ENCODE data around the gene TRMT61A.
A peak's percentile ranks its signal among the peaks of the same experiment; 100 is the strongest.

The TRMT61A gene

DNA sequence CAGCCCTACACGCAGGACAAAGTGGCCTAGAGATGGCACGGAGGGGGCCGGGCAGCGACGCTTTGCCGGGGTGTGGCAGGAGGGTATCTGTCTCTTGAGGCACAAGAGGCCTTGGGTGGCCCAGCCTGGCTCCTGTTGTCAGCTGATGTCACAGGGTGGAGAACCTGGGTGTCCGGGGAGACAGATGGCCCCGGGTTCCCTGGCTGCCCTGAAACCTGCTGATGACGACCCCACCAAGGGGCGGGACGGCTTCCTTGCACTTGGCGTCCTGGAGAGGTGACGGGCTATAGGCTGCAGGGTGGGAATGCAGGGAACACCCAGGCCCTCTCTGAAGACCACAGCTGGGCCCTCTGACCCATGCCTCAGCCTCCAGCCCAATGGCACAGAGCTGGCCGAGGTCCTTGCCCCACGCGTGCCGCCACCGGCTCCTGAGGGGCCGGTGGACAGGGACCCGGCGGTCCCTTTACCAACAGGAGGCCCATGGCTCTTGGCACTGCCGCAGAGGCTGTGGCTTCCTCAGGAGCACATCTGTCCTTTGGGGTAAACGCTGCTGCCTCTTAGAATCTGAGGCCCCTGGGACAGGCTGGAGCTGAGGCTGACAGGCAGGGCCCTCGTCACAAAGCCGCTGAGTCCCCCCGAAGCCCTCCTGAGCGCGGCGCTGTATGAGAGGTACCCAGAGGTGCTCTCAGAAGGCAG, 16.4 kb downstream of the TRMT61A start:
- in situ Hi-C loops (cut with HindIII; ENCODE audit: low pct_unique_long_range_greater_than_20kb, low sequenced_read_pairs): no loop called here
- no peak for TF ChIP-seq JUND (IDR thresholded peaks at IDR 0.05; ENCODE audit: low read depth)
- no peak for DNase-seq (ENCODE audit: low read depth in 1 of 2, low spot score in 1 of 2)

DNA sequence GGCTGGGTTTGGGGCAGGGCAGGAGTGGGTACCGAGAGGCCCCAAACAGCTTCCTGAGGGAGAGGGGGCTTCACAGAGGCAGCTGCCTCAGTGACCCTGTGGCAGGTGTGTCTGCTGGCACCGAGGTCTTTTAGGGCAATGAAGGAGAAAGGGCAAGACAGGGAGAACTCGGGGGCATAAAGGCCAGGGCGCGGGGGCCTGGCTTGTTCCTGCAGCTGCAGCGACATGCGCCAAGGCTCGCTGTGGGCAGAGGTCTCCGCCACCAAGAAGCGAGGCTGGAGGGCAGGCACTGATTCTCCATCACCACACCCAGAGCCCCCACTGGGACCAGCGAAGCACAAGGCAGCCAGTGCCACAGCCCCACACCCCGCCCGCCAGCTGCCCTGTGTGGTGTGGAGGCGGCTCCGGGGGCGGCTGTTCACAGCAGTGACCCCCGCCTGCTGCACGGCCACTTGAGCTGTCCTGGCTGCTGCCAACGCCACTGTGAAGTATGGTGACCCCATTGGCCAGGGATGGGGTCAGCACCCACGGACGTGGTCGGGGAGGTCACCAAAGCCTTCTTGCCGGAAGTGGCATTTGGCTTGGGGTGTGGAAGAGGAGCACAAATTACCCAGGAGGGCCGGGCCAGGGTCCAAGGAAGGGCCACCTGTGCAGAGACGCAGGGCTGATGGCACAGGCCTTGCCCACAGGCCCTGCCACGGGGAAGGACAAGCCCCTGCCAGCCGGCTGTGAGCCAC, 17.1 kb downstream of the TRMT61A start:
- in situ Hi-C loops (cut with HindIII; ENCODE audit: low pct_unique_long_range_greater_than_20kb, low sequenced_read_pairs): no loop called here
- no peak for DNase-seq (ENCODE audit: low read depth in 1 of 2, low spot score in 1 of 2)
- TF ChIP-seq JUND (IDR thresholded peaks at IDR 0.05; ENCODE audit: low read depth): no peak

DNA sequence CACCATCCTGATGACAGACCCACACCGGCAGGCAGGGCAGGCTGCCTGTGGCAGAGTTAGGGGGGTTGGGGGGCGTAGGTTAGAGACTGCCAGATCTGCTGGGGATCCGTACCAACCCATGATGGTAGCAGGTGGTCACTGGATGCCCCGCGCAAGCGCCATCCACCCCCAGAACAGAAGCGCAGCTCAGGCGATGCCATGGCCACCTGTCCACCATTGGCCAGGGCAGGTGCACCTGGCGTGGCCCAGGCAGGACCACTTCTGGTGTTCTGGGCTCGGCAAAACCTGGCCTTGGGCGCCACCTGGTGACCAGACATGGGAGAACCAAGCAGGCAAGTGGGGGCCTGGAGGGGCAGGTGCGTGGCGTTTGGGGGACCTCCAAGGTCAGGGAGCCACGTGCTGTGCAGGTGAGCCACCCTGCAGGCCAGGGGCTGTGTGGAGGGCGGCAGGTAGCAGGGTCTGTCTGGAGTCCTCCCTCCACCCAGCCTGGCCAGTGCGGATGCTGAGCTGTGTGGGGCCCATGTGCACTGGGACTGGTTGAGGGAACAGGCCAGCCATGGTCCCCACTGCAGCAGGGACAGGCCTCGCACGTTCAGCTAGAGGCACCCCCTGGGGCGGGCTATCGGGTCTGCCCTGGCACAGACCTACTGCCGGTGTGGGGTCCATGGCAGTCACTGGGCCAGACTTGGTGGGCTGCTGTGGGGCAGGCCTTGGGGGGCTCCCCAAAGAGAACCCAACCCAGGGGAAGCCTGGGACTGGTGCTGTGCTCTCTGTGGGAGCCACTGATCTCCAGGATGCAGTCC, 17.9 kb downstream of the TRMT61A start:
- DNase-seq (ENCODE audit: low read depth in 1 of 2, low spot score in 1 of 2): peak; percentile 79 to 96
- in situ Hi-C loops (cut with HindIII; ENCODE audit: low pct_unique_long_range_greater_than_20kb, low sequenced_read_pairs): no loop called here
- no peak for TF ChIP-seq JUND (IDR thresholded peaks at IDR 0.05; ENCODE audit: low read depth)

GRCh38 chr14:103547455-103547940, 18.5 kb downstream of the TRMT61A start:
- TF ChIP-seq JUND (IDR thresholded peaks at IDR 0.05; ENCODE audit: low read depth): no peak
- no peak for DNase-seq (ENCODE audit: low read depth in 1 of 2, low spot score in 1 of 2)
- in situ Hi-C loops (cut with HindIII; ENCODE audit: low pct_unique_long_range_greater_than_20kb, low sequenced_read_pairs): no loop called here

DNA sequence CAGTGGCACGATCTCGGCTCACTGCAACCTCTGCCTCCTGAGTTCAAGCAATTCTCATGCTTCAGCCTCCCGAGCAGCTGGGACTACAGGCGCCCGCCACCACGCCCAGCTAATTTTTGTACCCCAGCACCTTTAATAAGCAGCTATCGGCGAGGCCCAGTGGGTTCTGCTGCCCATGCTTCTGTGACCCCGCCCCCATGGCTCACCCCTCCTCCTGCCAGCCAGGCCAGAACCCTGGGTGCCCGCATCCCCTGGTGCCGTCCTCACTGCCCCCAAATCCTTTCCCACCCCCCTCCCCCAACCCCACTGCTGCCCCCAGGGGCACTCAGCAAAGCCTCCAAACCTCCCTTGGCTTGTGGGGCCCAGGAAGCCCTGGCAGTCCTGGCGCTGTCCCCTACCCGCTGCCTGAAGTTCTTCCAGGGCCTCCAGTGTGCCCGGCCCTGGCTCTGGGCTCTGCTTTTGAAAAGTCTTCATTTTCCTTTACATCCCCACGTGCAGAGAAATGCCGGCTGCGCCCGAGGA, 19.0 kb downstream of the TRMT61A start:
- DNase-seq (ENCODE audit: low read depth in 1 of 2, low spot score in 1 of 2): no peak
- in situ Hi-C loops (cut with HindIII; ENCODE audit: low pct_unique_long_range_greater_than_20kb, low sequenced_read_pairs): no loop called here
- no peak for TF ChIP-seq JUND (IDR thresholded peaks at IDR 0.05; ENCODE audit: low read depth)

DNA sequence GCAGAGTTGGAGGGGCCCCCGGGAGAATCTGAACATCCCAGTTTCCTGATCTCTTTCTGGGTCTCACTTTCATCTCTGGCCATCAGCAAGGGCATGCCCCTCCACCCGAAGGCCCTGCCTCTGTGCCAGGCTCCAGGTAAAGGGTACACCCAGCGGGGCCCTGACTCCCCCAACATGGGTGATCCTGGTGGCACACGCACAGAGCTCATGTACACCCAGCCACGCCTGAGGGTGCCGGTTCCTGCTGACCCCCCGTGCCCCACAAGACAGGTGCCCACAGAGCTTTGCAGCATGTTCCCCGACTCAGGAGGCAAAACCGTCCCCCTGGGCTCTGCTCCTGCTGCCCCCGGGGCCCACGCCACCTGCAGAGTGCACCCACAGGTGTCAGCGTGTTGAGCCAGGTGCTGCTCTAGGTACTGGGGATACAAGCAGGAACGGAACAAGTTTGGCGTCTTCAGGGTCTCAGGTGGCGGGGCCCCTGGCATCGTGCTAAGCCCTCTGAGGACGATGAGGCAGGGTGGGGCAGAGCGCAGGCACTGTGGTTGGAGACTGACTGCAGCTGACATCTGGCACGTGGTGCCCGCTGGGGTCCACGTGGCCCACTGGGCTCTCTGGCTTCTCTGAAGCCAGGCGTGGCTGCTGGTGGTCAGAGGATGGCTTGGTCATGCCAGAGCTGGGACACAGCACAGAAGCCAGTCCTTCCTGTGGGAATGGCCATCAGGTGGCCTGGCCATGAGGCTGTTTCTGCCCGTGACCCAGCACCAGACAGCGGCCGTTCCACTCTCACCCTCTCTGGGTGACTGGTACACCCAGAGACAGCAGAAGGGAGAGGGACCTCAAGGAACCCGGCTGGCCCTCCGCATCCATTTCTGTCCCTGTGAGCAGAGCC, 19.7 kb downstream of the TRMT61A start:
- in situ Hi-C loops (cut with HindIII; ENCODE audit: low pct_unique_long_range_greater_than_20kb, low sequenced_read_pairs): no loop called here
- no peak for DNase-seq (ENCODE audit: low read depth in 1 of 2, low spot score in 1 of 2)
- TF ChIP-seq JUND (IDR thresholded peaks at IDR 0.05; ENCODE audit: low read depth): no peak

DNA sequence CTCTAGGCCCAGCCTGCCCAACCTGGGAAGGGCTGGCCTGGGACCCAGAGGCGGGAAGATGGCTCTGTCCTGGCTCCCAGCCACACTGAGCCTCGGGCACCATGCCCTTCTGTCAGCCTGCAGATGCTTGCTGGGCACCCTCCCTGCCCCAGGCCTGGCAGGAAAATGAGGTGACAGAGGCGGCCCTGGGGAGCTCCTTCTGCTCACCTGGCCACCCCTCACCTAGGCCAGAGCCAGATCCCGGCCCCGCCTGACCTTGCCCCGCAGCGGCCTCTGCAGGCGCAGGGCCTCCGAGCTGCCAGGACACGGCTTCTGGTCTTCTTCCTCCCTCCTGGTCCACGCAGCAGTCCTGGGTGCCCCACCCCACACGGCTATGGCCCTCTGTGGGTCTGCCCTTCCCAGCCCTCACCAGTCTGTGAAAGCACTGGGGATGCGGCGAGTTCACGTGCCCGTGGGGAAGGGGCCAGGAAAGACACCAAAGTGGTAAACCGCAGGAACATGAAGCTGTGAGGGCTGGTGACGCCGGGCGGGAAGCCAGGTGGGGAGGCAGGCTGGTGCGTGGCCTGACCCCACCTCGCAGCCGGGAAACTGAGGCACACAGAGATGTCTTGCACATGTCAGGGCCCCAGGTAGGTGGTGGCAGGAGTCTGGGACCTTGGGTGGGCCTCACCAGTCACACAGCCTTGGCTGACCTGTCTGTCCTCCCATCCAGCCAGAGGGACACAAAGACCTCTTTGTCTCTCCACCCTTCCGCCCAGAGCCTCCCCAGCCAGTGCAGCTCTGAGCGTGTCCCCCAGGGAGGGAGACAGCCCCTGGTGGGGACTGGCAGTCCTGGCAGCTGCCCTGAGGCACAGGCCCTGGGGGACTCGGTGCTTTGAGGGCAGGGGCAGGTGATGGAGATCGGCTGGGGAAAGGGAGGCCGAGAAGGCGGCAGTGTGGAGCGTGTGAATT, 20.6 kb downstream of the TRMT61A start:
- in situ Hi-C loops (cut with HindIII; ENCODE audit: low pct_unique_long_range_greater_than_20kb, low sequenced_read_pairs): no loop called here
- TF ChIP-seq JUND (IDR thresholded peaks at IDR 0.05; ENCODE audit: low read depth): no peak
- DNase-seq (ENCODE audit: low read depth in 1 of 2, low spot score in 1 of 2): no peak

GRCh38 chr14:103550451-103551337, 21.7 kb downstream of the TRMT61A start:
- in situ Hi-C loops (cut with HindIII; ENCODE audit: low pct_unique_long_range_greater_than_20kb, low sequenced_read_pairs): no loop called here
- no peak for TF ChIP-seq JUND (IDR thresholded peaks at IDR 0.05; ENCODE audit: low read depth)
- DNase-seq (ENCODE audit: low read depth in 1 of 2, low spot score in 1 of 2): no peak

DNA sequence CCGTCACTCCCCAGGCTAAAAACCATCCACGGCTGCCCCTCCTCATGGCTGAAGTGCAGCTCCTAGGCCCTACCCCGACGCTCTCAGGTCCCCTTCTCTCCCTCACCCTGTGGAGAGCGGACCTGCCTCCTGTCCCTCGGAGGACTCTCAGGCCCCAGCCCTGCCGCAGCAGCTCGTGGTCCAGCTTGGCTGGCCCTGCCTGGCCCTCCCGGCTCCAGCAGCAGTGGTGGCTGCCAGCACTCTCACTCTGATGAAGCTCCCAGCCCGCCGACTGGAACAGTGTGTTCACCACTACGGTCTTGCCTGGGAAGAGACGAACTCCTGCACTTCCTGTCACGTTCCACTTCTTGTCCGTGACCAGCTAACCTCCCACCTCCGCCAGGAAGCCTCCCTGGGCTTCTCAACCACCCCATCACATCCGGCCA, 22.4 kb downstream of the TRMT61A start:
- no peak for DNase-seq (ENCODE audit: low read depth in 1 of 2, low spot score in 1 of 2)
- in situ Hi-C loops (cut with HindIII; ENCODE audit: low pct_unique_long_range_greater_than_20kb, low sequenced_read_pairs): no loop called here
- TF ChIP-seq JUND (IDR thresholded peaks at IDR 0.05; ENCODE audit: low read depth): no peak
